ENCODE results near the gene AIRE. TPM values are rescaled to one million over a fixed set of nuclear protein-coding genes. Genes with fewer than 3 reads are reported as not detected.
"Not testable (repeated sequence)": the region's sequence is repeated elsewhere in the genome, so short reads cannot be mapped to it uniquely, and the experiment has no call there.

The AIRE gene
- total RNA-seq, 1 experiment from 2014 or later, result 0.10 TPM

GRCh38 chr21:44302573-44303401 lies 17.1 kb downstream of the AIRE start:
- H3K27me3 ChIP-seq; H3K9me3 ChIP-seq (replicated peaks); H3K27ac ChIP-seq; DNase-seq; H3K4me1 ChIP-seq; H3K4me3 ChIP-seq; H3K36me3 ChIP-seq: not testable (repeated sequence)

GRCh38 chr21:44303490-44303981 lies 17.9 kb downstream of the AIRE start:
- Histone ChIP-seq H3K27me3 (no peaks in the 10 kb centered on the region), H3K4me1 (no peaks in the 10 kb centered on the region), H3K4me3 (no peak overlapping the region), H3K9me3 (replicated peaks) (no peaks in the 10 kb centered on the region), H3K27ac (no peak overlapping the region), H3K36me3 (no peaks in the 10 kb centered on the region)
- DNase-seq, result no peak

GRCh38 chr21:44304011-44304616 lies 18.4 kb downstream of the AIRE start:
- H3K27me3 ChIP-seq, result no peaks in the 10 kb centered on the region
- no peak overlapping the region for H3K4me3 ChIP-seq
- no peak for DNase-seq
- H3K9me3 ChIP-seq (replicated peaks), result no peaks in the 10 kb centered on the region
- H3K27ac ChIP-seq, result no peak overlapping the region
- no peaks in the 10 kb centered on the region for H3K36me3 ChIP-seq
- no peaks in the 10 kb centered on the region for H3K4me1 ChIP-seq

- Histone ChIP-seq H3K27me3 (no peaks in the 10 kb centered on the region), H3K27ac (no peak overlapping the region), H3K4me3 (no peak overlapping the region), H3K36me3 (no peaks in the 10 kb centered on the region), H3K4me1 (no peaks in the 10 kb centered on the region), H3K9me3 (replicated peaks) (no peaks in the 10 kb centered on the region)
- peak; percentile 42 to 67 for DNase-seq
These were observed 19.2 kb downstream of the AIRE start for GRCh38 chr21:44304877-44305293.

GRCh38 chr21:44305691-44306090 lies 20.0 kb downstream of the AIRE start:
- Histone ChIP-seq H3K9me3 (replicated peaks) (no peaks in the 10 kb centered on the region), H3K4me3 (no peak overlapping the region), H3K4me1 (no peaks in the 10 kb centered on the region), H3K27me3 (no peaks in the 10 kb centered on the region), H3K36me3 (no peaks in the 10 kb centered on the region), H3K27ac (no peak overlapping the region)
- no peak for DNase-seq

GRCh38 chr21:44306936-44307704 lies 21.4 kb downstream of the AIRE start:
- DNase-seq, result no peak
- H3K4me1 ChIP-seq, result no peaks in the 10 kb centered on the region
- H3K27me3 ChIP-seq, result no peaks in the 10 kb centered on the region
- H3K27ac ChIP-seq, result no peak overlapping the region
- H3K4me3 ChIP-seq, result no peak overlapping the region
- 0 out of 2 replicates have a peak, but pooled peaks cover 6% of the 10 kb centered on the region for H3K36me3 ChIP-seq
- no peaks in the 10 kb centered on the region for H3K9me3 ChIP-seq (replicated peaks)

GRCh38 chr21:44310628-44311507 lies 25.2 kb downstream of the AIRE start:
- 0 out of 2 replicates have a peak, but pooled peaks cover 6% of the 10 kb centered on the region for H3K36me3 ChIP-seq
- H3K4me1 ChIP-seq, result no peaks in the 10 kb centered on the region
- no peaks in the 10 kb centered on the region for H3K9me3 ChIP-seq (replicated peaks)
- H3K4me3 ChIP-seq, result no peak overlapping the region
- H3K27me3 ChIP-seq, result no peaks in the 10 kb centered on the region
- no peak overlapping the region for H3K27ac ChIP-seq
- no peak for DNase-seq

GRCh38 chr21:44312089-44312488 lies 26.4 kb downstream of the AIRE start:
- Histone ChIP-seq H3K36me3 (0 out of 2 replicates have a peak, but pooled peaks cover 6% of the 10 kb centered on the region), H3K4me1 (no peaks in the 10 kb centered on the region), H3K9me3 (replicated peaks) (no peaks in the 10 kb centered on the region), H3K27ac (no peak overlapping the region), H3K27me3 (no peaks in the 10 kb centered on the region), H3K4me3 (no peak overlapping the region)
- no peak for DNase-seq

GRCh38 chr21:44312716-44313115 lies 27.0 kb downstream of the AIRE start:
- Histone ChIP-seq H3K4me3 (no peak overlapping the region), H3K4me1 (no peaks in the 10 kb centered on the region), H3K27me3 (no peaks in the 10 kb centered on the region), H3K27ac (no peak overlapping the region), H3K36me3 (0 out of 2 replicates have a peak, but pooled peaks cover 6% of the 10 kb centered on the region), H3K9me3 (replicated peaks) (no peaks in the 10 kb centered on the region)
- DNase-seq, result no peak

- DNase-seq, result no peak
- Histone ChIP-seq H3K4me1 (no peaks in the 10 kb centered on the region), H3K27ac (no peak overlapping the region), H3K36me3 (0 out of 2 replicates have a peak, but pooled peaks cover 6% of the 10 kb centered on the region), H3K9me3 (replicated peaks) (no peaks in the 10 kb centered on the region), H3K4me3 (no peak overlapping the region), H3K27me3 (no peaks in the 10 kb centered on the region)
These were observed 27.8 kb downstream of the AIRE start for GRCh38 chr21:44313451-44313850.

GRCh38 chr21:44314128-44314527 lies 28.5 kb downstream of the AIRE start:
- Histone ChIP-seq H3K27ac (no peak overlapping the region), H3K4me3 (no peak overlapping the region), H3K36me3 (0 out of 2 replicates have a peak, but pooled peaks cover 6% of the 10 kb centered on the region), H3K9me3 (replicated peaks) (no peaks in the 10 kb centered on the region), H3K27me3 (no peaks in the 10 kb centered on the region), H3K4me1 (no peaks in the 10 kb centered on the region)
- DNase-seq, result no peak

GRCh38 chr21:44314561-44314960 lies 28.9 kb downstream of the AIRE start:
- no peak for DNase-seq
- Histone ChIP-seq H3K27me3 (no peaks in the 10 kb centered on the region), H3K4me1 (no peaks in the 10 kb centered on the region), H3K9me3 (replicated peaks) (no peaks in the 10 kb centered on the region), H3K27ac (no peak overlapping the region), H3K36me3 (0 out of 2 replicates have a peak, but pooled peaks cover 6% of the 10 kb centered on the region), H3K4me3 (no peak overlapping the region)

- Histone ChIP-seq H3K27ac (no peak overlapping the region), H3K4me3 (no peak overlapping the region), H3K4me1 (no peaks in the 10 kb centered on the region), H3K9me3 (replicated peaks) (no peaks in the 10 kb centered on the region), H3K36me3 (0 out of 2 replicates have a peak, but pooled peaks cover 6% of the 10 kb centered on the region), H3K27me3 (no peaks in the 10 kb centered on the region)
- no peak for DNase-seq
These were observed 30.1 kb downstream of the AIRE start for GRCh38 chr21:44315691-44316203.
